Right atrium auricular region (tissue), 2 donors: ENCODE data around the gene IKBKE. TPM values are rescaled to one million over a fixed set of nuclear protein-coding genes. Genes with fewer than 3 reads are reported as not detected.
A peak's percentile ranks its signal among the peaks of the same experiment; 100 is the strongest.

Experiments
- DNase-seq: peaks from one replicate; pipeline ENCODE4 v3.0.0-alpha.2; 2019; ENCODE audit warnings: low spot score
- H3K27ac ChIP-seq, 2 donors: fragments of 200-600 bp; sonication (generic); 1 replicate in 1 of 2; 2 replicates in 1 of 2; pipeline ENCODE4 v1.5.1; 2016 to 2019
- H3K27me3 ChIP-seq, 2 donors: fragments of 200-600 bp; sonication (generic); one replicate each; pipeline versions ENCODE4 v1.5.1 to v1.6.0; 2017 to 2019
- H3K36me3 ChIP-seq: fragments of 200-600 bp; sonication (generic); one replicate; pipeline ENCODE4 v1.5.1; 2016
- H3K4me1 ChIP-seq, 2 donors: fragments of 200-600 bp; sonication (generic); one replicate each; pipeline versions ENCODE4 v1.5.1 to v1.6.0; 2017 to 2019
- H3K4me3 ChIP-seq, 2 donors: fragments of 200-600 bp; sonication (generic); 1 replicate in 1 of 2; 2 replicates in 1 of 2; pipeline ENCODE4 v1.5.1; 2017 to 2019; ENCODE audit warnings: mild to moderate bottlenecking in 1 of 2, moderate library complexity in 1 of 2
- H3K9me3 ChIP-seq, 2 donors: fragments of 200-600 bp; sonication (generic); one replicate each; pipeline ENCODE4 v1.5.1; 2019
- CTCF ChIP-seq, 2 donors: fragments of 200-600 bp; sonication (generic); IDR thresholded peaks; one replicate each; pipeline ENCODE4 v1.5.1; 2019; ENCODE audit warnings: antibody characterized with exemption in 2 of 2
- total RNA-seq, 2 donors: library from RNA; depleted of rRNA; stranded (reverse); fragments of >200 nt; gene quantifications; one replicate each; pipeline ENCODE4 v1.1.0, GENCODE V29; 2016

IKBKE gene
- total RNA-seq, 2 donors from 2014 or later: 1.3 to 3.2 TPM

GRCh38 chr1:206477110-206477509 lies 6.8 kb downstream of the IKBKE start:
- Histone ChIP-seq H3K4me1 (no peaks in the 10 kb centered on the region), H3K27me3 (no peaks in the 10 kb centered on the region), H3K36me3 (no peaks in the 10 kb centered on the region), H3K27ac (no peak overlapping the region), H3K4me3 (no peak overlapping the region), H3K9me3 (no peaks in the 10 kb centered on the region)
- DNase-seq: no peak
- no peak for TF ChIP-seq CTCF (IDR thresholded peaks at IDR 0.05)

- H3K4me1 ChIP-seq: no peaks in the 10 kb centered on the region
Observed at GRCh38 chr1:206477581-206478380, 7.5 kb downstream of the IKBKE start.

GRCh38 chr1:206478746-206479145 lies 8.5 kb downstream of the IKBKE start:
- H3K27me3 ChIP-seq: no peaks in the 10 kb centered on the region
- no peak for DNase-seq
- no peak overlapping the region for H3K27ac ChIP-seq
- H3K4me1 ChIP-seq: no peaks in the 10 kb centered on the region
- TF ChIP-seq CTCF (IDR thresholded peaks at IDR 0.05): no peak
- H3K4me3 ChIP-seq: no peak overlapping the region
- H3K36me3 ChIP-seq: no peaks in the 10 kb centered on the region
- no peaks in the 10 kb centered on the region for H3K9me3 ChIP-seq

More at GRCh38 chr1:206477581-206478380, 7.5 kb downstream of the IKBKE start:
- Histone ChIP-seq H3K9me3 (no peaks in the 10 kb centered on the region), H3K27ac (no peak overlapping the region), H3K4me3 (no peak overlapping the region), H3K27me3 (no peaks in the 10 kb centered on the region), H3K36me3 (no peaks in the 10 kb centered on the region)
- TF ChIP-seq CTCF (IDR thresholded peaks at IDR 0.05): no peak
- DNase-seq: no peak

GRCh38 chr1:206479183-206480125 lies 9.2 kb downstream of the IKBKE start:
- peak; percentile 67 to 84 for TF ChIP-seq CTCF (IDR thresholded peaks at IDR 0.05)
- Histone ChIP-seq H3K27me3 (no peaks in the 10 kb centered on the region), H3K4me3 (no peak overlapping the region), H3K27ac (no peak overlapping the region), H3K9me3 (no peaks in the 10 kb centered on the region), H3K4me1 (no peaks in the 10 kb centered on the region), H3K36me3 (no peaks in the 10 kb centered on the region)
- DNase-seq: peak; percentile 86

GRCh38 chr1:206480211-206480610 lies 9.9 kb downstream of the IKBKE start:
- H3K27ac ChIP-seq: no peak overlapping the region
- no peaks in the 10 kb centered on the region for H3K4me1 ChIP-seq
- no peaks in the 10 kb centered on the region for H3K9me3 ChIP-seq
- H3K4me3 ChIP-seq: no peak overlapping the region
- H3K27me3 ChIP-seq: no peaks in the 10 kb centered on the region
- no peak for DNase-seq
- H3K36me3 ChIP-seq: no peaks in the 10 kb centered on the region
- no peak for TF ChIP-seq CTCF (IDR thresholded peaks at IDR 0.05)
